Measurements from ENCODE around the gene RAB33A.

Gene RAB33A

DNA sequence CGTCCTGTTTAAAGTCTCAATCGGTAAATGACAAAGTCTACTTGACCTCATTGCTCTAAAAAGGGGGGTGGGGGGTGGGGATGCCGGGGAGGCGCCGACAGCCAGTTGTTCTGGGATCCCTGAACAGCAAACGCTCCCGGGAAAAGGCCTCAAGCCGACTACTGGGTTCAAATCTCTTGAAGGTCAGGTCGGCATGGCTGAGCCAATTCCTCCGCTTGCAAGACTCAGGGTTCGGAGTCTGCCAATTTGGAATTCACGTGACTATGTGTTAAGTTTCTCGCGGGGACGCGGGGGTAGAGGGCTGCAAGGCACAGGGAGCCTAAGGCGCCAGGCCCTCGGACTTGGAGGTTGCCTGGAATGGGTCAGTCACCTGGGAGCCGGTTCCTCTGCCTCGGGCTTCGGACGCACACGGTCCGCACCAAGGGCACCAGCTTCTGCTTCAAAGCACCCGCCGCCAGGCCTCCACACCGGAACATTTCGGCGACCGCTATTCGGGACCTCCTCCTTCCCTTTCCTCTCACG is 6.5 kb upstream of the RAB33A start (continued):
- TF ChIP-seq, protein P1, sequence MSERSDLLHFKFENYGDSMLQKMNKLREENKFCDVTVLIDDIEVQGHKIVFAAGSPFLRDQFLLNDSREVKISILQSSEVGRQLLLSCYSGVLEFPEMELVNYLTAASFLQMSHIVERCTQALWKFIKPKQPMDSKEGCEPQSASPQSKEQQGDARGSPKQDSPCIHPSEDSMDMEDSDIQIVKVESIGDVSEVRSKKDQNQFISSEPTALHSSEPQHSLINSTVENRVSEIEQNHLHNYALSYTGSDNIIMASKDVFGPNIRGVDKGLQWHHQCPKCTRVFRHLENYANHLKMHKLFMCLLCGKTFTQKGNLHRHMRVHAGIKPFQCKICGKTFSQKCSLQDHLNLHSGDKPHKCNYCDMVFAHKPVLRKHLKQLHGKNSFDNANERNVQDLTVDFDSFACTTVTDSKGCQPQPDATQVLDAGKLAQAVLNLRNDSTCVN (tag by site-specific recombination; optimal IDR thresholded peaks at IDR 0.05) = peak; percentile 47
- no peak for TF ChIP-seq ZNF354C (tag by site-specific recombination; IDR thresholded peaks at IDR 0.05; ENCODE audit: borderline replicate concordance, low read depth)
- no peak for TF ChIP-seq PRDM1 (tag by site-specific recombination; IDR thresholded peaks at IDR 0.05)
- TF ChIP-seq, protein P2, sequence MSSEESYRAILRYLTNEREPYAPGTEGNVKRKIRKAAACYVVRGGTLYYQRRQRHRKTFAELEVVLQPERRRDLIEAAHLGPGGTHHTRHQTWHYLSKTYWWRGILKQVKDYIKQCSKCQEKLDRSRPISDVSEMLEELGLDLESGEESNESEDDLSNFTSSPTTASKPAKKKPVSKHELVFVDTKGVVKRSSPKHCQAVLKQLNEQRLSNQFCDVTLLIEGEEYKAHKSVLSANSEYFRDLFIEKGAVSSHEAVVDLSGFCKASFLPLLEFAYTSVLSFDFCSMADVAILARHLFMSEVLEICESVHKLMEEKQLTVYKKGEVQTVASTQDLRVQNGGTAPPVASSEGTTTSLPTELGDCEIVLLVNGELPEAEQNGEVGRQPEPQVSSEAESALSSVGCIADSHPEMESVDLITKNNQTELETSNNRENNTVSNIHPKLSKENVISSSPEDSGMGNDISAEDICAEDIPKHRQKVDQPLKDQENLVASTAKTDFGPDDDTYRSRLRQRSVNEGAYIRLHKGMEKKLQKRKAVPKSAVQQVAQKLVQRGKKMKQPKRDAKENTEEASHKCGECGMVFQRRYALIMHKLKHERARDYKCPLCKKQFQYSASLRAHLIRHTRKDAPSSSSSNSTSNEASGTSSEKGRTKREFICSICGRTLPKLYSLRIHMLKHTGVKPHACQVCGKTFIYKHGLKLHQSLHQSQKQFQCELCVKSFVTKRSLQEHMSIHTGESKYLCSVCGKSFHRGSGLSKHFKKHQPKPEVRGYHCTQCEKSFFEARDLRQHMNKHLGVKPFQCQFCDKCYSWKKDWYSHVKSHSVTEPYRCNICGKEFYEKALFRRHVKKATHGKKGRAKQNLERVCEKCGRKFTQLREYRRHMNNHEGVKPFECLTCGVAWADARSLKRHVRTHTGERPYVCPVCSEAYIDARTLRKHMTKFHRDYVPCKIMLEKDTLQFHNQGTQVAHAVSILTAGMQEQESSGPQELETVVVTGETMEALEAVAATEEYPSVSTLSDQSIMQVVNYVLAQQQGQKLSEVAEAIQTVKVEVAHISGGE (tag by site-specific recombination; conservative IDR thresholded peaks at IDR 0.05; ENCODE audit: low read depth) = 0 out of 2 replicates have a peak, but pooled peaks have one; percentile 27
- TF ChIP-seq, protein P3, sequence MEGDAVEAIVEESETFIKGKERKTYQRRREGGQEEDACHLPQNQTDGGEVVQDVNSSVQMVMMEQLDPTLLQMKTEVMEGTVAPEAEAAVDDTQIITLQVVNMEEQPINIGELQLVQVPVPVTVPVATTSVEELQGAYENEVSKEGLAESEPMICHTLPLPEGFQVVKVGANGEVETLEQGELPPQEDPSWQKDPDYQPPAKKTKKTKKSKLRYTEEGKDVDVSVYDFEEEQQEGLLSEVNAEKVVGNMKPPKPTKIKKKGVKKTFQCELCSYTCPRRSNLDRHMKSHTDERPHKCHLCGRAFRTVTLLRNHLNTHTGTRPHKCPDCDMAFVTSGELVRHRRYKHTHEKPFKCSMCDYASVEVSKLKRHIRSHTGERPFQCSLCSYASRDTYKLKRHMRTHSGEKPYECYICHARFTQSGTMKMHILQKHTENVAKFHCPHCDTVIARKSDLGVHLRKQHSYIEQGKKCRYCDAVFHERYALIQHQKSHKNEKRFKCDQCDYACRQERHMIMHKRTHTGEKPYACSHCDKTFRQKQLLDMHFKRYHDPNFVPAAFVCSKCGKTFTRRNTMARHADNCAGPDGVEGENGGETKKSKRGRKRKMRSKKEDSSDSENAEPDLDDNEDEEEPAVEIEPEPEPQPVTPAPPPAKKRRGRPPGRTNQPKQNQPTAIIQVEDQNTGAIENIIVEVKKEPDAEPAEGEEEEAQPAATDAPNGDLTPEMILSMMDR (tag by site-specific recombination; IDR thresholded peaks at IDR 0.05) = no peak

DNA sequence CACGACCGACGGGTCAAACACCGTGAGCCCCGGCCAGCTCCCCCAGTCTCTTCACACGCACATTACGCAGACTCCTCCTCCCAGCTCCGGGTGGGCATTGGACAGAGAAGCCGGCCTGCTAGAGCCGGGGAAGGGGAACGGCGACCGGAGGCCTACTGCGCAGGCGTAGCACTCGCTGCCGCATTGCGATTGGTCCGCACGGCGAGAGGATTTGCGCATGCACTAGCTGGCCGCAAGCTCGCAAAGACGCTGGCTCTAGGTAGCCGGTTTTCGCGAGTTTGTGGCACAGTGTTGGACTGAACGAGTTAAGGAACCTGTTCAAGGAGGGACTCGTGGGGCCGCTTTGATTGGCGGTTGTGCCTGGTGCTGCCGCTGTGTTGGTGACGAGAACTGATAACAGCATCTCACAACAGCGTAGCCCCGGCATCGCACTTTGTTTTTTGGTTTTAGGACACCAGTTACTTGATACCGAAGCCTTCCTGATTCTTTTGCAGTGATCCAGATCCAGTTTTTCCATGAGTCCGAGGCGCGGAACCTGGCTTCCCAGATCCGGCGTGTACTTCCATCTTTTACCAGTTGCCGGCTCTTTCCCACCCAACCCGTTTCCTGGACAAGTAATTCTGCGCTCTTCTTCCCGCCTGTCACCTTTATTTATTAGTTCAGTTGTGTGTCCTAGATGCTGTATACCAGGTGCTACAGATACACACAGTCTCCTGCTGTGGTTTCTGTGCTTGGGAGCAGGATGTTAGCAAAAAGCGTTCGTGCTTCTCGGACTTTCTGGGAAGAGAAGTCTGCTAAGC is 5.9 kb upstream of the RAB33A start, which contains the start of gene AIFM1:
Gene AIFM1 (minus strand): TSS at position 139 of the 800 bp plus-strand sequence. CDS start 185 bp downstream, outside the sequence.
- H3K4me3 ChIP-seq (ENCODE audit: low read depth, low read length) = peak within 1 kb of the TSS; percentile 64
- CTCF ChIA-PET = interaction anchor here (0.5 to 0.6 kb wide), 3 partner anchors 27 to 88 kb away, joined by 3 to 4 read pairs (median 3); no protein-coding TSS in a partner anchor
- peak within 1 kb of the TSS; percentile 83 for H3K27ac ChIP-seq (ENCODE audit: extremely low read depth, low read depth, low read length)
- H3K36me3 ChIP-seq (ENCODE audit: control insufficient read depth in 2 of 2, insufficient read depth in 1 of 2, low read length in 2 of 2) = no peaks in the 10 kb centered on the region
- no peaks in the 10 kb centered on the region for H3K9me3 ChIP-seq (ENCODE audit: control insufficient read depth, insufficient read depth, low read depth, low read length)
- H3K4me1 ChIP-seq (ENCODE audit: control insufficient read depth, insufficient read depth, low read length) = peaks cover 12% of the 10 kb centered on the region
- POLR2A ChIA-PET = interaction anchor here (0.7 to 2.2 kb wide), 13 partner anchors 8 to 205 kb away, joined by 3 to 11 read pairs (median 4); partner anchors contain the start of gene ELF4
- TF ChIP-seq, protein P4, sequence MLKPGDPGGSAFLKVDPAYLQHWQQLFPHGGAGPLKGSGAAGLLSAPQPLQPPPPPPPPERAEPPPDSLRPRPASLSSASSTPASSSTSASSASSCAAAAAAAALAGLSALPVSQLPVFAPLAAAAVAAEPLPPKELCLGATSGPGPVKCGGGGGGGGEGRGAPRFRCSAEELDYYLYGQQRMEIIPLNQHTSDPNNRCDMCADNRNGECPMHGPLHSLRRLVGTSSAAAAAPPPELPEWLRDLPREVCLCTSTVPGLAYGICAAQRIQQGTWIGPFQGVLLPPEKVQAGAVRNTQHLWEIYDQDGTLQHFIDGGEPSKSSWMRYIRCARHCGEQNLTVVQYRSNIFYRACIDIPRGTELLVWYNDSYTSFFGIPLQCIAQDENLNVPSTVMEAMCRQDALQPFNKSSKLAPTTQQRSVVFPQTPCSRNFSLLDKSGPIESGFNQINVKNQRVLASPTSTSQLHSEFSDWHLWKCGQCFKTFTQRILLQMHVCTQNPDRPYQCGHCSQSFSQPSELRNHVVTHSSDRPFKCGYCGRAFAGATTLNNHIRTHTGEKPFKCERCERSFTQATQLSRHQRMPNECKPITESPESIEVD (tag by site-specific recombination; IDR thresholded peaks at IDR 0.05) = peak; percentile 30; the same call in 1 of the 2 replicates
- TF ChIP-seq ZNF37A (tag by site-specific recombination; IDR thresholded peaks at IDR 0.05) = no peak
- TF ChIP-seq ZNF548 (tag by site-specific recombination; IDR thresholded peaks at IDR 0.05) = no peak
- TF ChIP-seq, protein P5, sequence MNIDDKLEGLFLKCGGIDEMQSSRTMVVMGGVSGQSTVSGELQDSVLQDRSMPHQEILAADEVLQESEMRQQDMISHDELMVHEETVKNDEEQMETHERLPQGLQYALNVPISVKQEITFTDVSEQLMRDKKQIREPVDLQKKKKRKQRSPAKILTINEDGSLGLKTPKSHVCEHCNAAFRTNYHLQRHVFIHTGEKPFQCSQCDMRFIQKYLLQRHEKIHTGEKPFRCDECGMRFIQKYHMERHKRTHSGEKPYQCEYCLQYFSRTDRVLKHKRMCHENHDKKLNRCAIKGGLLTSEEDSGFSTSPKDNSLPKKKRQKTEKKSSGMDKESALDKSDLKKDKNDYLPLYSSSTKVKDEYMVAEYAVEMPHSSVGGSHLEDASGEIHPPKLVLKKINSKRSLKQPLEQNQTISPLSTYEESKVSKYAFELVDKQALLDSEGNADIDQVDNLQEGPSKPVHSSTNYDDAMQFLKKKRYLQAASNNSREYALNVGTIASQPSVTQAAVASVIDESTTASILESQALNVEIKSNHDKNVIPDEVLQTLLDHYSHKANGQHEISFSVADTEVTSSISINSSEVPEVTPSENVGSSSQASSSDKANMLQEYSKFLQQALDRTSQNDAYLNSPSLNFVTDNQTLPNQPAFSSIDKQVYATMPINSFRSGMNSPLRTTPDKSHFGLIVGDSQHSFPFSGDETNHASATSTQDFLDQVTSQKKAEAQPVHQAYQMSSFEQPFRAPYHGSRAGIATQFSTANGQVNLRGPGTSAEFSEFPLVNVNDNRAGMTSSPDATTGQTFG (tag by site-specific recombination; IDR thresholded peaks at IDR 0.05; ENCODE audit: borderline replicate concordance) = peak; percentile 33; the same call in 1 of the 2 replicates
- TF ChIP-seq ZNF664 (tag by site-specific recombination; IDR thresholded peaks at IDR 0.05) = no peak
- no peak for TF ChIP-seq ZNF521 (tag by site-specific recombination; IDR thresholded peaks at IDR 0.05)
- TF ChIP-seq OVOL3 (tag by site-specific recombination; IDR thresholded peaks at IDR 0.05) = no peak; the same call in 1 of the 2 replicates
- peak; percentile 57 for TF ChIP-seq ZNF394 (tag by site-specific recombination; IDR thresholded peaks at IDR 0.05; ENCODE audit: borderline replicate concordance)
- TF ChIP-seq, protein P6, sequence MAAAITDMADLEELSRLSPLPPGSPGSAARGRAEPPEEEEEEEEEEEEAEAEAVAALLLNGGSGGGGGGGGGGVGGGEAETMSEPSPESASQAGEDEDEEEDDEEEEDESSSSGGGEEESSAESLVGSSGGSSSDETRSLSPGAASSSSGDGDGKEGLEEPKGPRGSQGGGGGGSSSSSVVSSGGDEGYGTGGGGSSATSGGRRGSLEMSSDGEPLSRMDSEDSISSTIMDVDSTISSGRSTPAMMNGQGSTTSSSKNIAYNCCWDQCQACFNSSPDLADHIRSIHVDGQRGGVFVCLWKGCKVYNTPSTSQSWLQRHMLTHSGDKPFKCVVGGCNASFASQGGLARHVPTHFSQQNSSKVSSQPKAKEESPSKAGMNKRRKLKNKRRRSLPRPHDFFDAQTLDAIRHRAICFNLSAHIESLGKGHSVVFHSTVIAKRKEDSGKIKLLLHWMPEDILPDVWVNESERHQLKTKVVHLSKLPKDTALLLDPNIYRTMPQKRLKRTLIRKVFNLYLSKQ (tag by site-specific recombination; IDR thresholded peaks at IDR 0.05; ENCODE audit: borderline replicate concordance) = no peak
- peak; percentile 83; the same call in 1 of the 2 replicates for TF ChIP-seq ZNF24 (tag by site-specific recombination; IDR thresholded peaks at IDR 0.05)
- 0 out of 2 replicates have a peak, but pooled peaks have one; percentile 15 for TF ChIP-seq WT1 (tag by site-specific recombination; IDR thresholded peaks at IDR 0.05)
- TF ChIP-seq, protein P7, sequence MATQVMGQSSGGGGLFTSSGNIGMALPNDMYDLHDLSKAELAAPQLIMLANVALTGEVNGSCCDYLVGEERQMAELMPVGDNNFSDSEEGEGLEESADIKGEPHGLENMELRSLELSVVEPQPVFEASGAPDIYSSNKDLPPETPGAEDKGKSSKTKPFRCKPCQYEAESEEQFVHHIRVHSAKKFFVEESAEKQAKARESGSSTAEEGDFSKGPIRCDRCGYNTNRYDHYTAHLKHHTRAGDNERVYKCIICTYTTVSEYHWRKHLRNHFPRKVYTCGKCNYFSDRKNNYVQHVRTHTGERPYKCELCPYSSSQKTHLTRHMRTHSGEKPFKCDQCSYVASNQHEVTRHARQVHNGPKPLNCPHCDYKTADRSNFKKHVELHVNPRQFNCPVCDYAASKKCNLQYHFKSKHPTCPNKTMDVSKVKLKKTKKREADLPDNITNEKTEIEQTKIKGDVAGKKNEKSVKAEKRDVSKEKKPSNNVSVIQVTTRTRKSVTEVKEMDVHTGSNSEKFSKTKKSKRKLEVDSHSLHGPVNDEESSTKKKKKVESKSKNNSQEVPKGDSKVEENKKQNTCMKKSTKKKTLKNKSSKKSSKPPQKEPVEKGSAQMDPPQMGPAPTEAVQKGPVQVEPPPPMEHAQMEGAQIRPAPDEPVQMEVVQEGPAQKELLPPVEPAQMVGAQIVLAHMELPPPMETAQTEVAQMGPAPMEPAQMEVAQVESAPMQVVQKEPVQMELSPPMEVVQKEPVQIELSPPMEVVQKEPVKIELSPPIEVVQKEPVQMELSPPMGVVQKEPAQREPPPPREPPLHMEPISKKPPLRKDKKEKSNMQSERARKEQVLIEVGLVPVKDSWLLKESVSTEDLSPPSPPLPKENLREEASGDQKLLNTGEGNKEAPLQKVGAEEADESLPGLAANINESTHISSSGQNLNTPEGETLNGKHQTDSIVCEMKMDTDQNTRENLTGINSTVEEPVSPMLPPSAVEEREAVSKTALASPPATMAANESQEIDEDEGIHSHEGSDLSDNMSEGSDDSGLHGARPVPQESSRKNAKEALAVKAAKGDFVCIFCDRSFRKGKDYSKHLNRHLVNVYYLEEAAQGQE (tag by site-specific recombination; IDR thresholded peaks at IDR 0.05) = no peak; the same call in 1 of the 2 replicates
